ENCODE data around the gene SORBS2. TPM values are rescaled to one million over a fixed set of nuclear protein-coding genes. Genes with fewer than 3 reads are reported as not detected.
"Not testable (repeated sequence)": the region's sequence is repeated elsewhere in the genome, so short reads cannot be mapped to it uniquely, and the experiment has no call there.

Gene SORBS2
- total RNA-seq, 1 donor from 2014 or later, result not detected

- Mint-ChIP-seq H3K27ac (no peak overlapping the region), H3K4me3 (no peak overlapping the region), H3K27me3 (peaks cover 2% of the 10 kb centered on the region), H3K9me3 (no peaks in the 10 kb centered on the region), H3K4me1 (no peaks in the 10 kb centered on the region), H3K36me3 (ENCODE audit: low read depth) (no peaks in the 10 kb centered on the region)
- intact Hi-C loops (cut with micrococcal nuclease), result no loop called here
- DNase-seq, result no peak
Measured at GRCh38 chr4:185570727-185571126, 241.3 kb downstream of the SORBS2 start.

- DNase-seq, result no peak
- H3K4me1 Mint-ChIP-seq, result no peaks in the 10 kb centered on the region
- no peak overlapping the region for H3K4me3 Mint-ChIP-seq
- no peak overlapping the region for H3K27ac Mint-ChIP-seq
- H3K9me3 Mint-ChIP-seq, result no peaks in the 10 kb centered on the region
- intact Hi-C loops (cut with micrococcal nuclease), result no loop called here
- no peaks in the 10 kb centered on the region for H3K27me3 Mint-ChIP-seq
- H3K36me3 Mint-ChIP-seq (ENCODE audit: low read depth), result no peaks in the 10 kb centered on the region
Measured at GRCh38 chr4:185567381-185568376, 244.3 kb downstream of the SORBS2 start.

GRCh38 chr4:185566972-185567371, 245.0 kb downstream of the SORBS2 start:
- no peak for DNase-seq
- intact Hi-C loops (cut with micrococcal nuclease), result no loop called here
- H3K9me3 Mint-ChIP-seq, result no peaks in the 10 kb centered on the region
- no peak overlapping the region for H3K27ac Mint-ChIP-seq
- no peak overlapping the region for H3K4me3 Mint-ChIP-seq
- H3K4me1 Mint-ChIP-seq, result no peaks in the 10 kb centered on the region
- H3K27me3 Mint-ChIP-seq, result no peaks in the 10 kb centered on the region
- no peaks in the 10 kb centered on the region for H3K36me3 Mint-ChIP-seq (ENCODE audit: low read depth)

- no peak for DNase-seq
- Mint-ChIP-seq H3K27me3 (no peaks in the 10 kb centered on the region), H3K4me3 (no peak overlapping the region), H3K4me1 (no peaks in the 10 kb centered on the region), H3K36me3 (ENCODE audit: low read depth) (no peaks in the 10 kb centered on the region), H3K9me3 (no peaks in the 10 kb centered on the region), H3K27ac (no peak overlapping the region)
- intact Hi-C loops (cut with micrococcal nuclease), result no loop called here
Measured at GRCh38 chr4:185566425-185566824, 245.6 kb downstream of the SORBS2 start.

DNA sequence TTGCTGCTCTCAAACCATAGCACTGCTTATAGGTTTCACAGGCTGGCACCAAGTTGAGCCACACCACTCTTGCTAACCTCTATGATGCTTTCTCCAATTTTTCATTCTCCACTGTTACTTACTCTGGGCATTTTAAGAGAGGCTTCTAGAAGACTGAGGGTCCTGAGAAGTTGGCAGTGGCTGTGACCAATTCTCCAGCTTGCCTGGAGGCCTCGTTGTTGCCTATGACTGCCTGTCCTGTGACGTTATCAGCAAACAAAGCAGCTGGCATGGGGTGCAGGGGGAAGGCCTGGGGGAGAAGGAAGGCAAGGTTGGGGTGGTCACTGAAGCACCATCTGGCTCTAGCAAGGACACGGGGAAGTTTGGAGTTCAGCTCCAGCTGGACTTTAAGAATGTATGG, 246.3 kb downstream of the SORBS2 start:
- H3K4me1 Mint-ChIP-seq, result no peaks in the 10 kb centered on the region
- intact Hi-C loops (cut with micrococcal nuclease), result no loop called here
- no peak overlapping the region for H3K27ac Mint-ChIP-seq
- H3K9me3 Mint-ChIP-seq, result no peaks in the 10 kb centered on the region
- H3K36me3 Mint-ChIP-seq (ENCODE audit: low read depth), result no peaks in the 10 kb centered on the region
- no peaks in the 10 kb centered on the region for H3K27me3 Mint-ChIP-seq
- DNase-seq, result no peak
- no peak overlapping the region for H3K4me3 Mint-ChIP-seq

DNA sequence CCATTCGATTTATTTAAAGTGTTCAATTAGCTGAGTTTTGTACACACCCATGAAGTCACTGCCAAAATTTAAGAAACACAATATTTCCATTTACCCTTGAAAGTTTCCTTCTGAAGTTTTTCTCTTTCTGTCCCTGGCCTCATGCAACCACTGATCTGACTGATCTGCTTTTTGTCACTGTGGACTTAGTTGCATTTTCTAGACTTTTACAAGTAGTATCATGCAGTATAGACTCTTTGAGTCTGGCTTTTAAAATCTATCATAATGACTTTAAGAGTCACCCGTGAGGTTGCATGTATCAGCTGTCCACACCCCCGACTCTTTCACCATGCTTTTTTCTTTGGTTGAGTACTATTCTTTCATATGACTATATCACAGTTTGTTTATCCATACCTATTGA, 247.6 kb downstream of the SORBS2 start:
- Mint-ChIP-seq H3K27me3 (no peaks in the 10 kb centered on the region), H3K4me1 (no peaks in the 10 kb centered on the region), H3K27ac (no peak overlapping the region), H3K9me3 (no peaks in the 10 kb centered on the region), H3K4me3 (no peak overlapping the region), H3K36me3 (ENCODE audit: low read depth) (no peaks in the 10 kb centered on the region)
- intact Hi-C loops (cut with micrococcal nuclease), result no loop called here
- DNase-seq, result no peak

GRCh38 chr4:185562531-185562930, 249.5 kb downstream of the SORBS2 start:
- H3K27ac Mint-ChIP-seq, result no peak overlapping the region
- no peaks in the 10 kb centered on the region for H3K36me3 Mint-ChIP-seq (ENCODE audit: low read depth)
- intact Hi-C loops (cut with micrococcal nuclease), result no loop called here
- no peak overlapping the region for H3K4me3 Mint-ChIP-seq
- H3K4me1 Mint-ChIP-seq, result no peaks in the 10 kb centered on the region
- H3K9me3 Mint-ChIP-seq, result peaks cover 3% of the 10 kb centered on the region
- H3K27me3 Mint-ChIP-seq, result peaks cover 14% of the 10 kb centered on the region
- no peak for DNase-seq

DNA sequence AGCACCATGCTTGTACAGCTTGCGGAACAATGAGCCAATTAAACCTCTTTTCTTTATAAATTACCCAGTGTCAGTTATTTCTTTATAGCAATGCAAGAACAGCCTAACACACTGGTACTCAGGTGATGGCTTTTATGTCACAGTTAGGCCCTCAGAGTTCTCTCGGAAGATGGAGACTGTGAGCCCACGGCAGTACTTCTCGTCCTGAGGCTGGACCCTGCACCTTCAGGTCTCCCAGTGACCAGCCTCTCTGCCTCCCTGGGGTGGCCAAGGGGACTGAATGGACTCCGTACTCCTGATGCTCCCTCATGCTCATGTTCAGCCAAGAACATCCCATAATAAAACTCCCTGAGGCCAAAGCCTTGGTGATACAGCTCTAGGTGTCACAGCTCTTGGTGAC, 251.7 kb downstream of the SORBS2 start:
- H3K9me3 Mint-ChIP-seq, result peaks cover 4% of the 10 kb centered on the region
- no peak for DNase-seq
- H3K4me1 Mint-ChIP-seq, result no peaks in the 10 kb centered on the region
- H3K27me3 Mint-ChIP-seq, result peaks cover 18% of the 10 kb centered on the region
- no peaks in the 10 kb centered on the region for H3K36me3 Mint-ChIP-seq (ENCODE audit: low read depth)
- H3K27ac Mint-ChIP-seq, result no peak overlapping the region
- intact Hi-C loops (cut with micrococcal nuclease), result no loop called here
- H3K4me3 Mint-ChIP-seq, result no peak overlapping the region

DNA sequence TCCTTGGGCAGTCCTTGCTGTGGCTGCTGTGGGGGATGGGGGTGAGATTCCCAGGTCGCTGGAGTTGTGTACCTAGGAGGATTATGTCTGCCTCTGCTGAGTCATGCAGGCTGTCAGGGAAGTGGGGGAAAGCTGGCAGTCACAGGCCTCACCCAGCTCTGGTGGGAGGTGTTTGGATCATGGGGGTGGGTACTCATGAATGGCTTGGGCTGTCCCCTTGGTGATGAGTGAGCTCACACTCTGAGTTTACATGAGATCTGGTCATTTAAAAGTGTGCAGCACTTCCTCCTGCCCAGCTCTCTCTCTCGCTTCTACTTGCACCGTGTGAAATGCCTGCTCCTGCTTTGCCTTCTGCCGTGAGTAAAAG, 252.1 kb downstream of the SORBS2 start:
- intact Hi-C loops (cut with micrococcal nuclease), result no loop called here
- H3K9me3 Mint-ChIP-seq, result peaks cover 4% of the 10 kb centered on the region
- no peak overlapping the region for H3K4me3 Mint-ChIP-seq
- H3K27ac Mint-ChIP-seq, result no peak overlapping the region
- no peak for DNase-seq
- no peaks in the 10 kb centered on the region for H3K36me3 Mint-ChIP-seq (ENCODE audit: low read depth)
- H3K4me1 Mint-ChIP-seq, result no peaks in the 10 kb centered on the region
- H3K27me3 Mint-ChIP-seq, result peaks cover 18% of the 10 kb centered on the region

- H3K9me3 Mint-ChIP-seq; intact Hi-C loops (cut with micrococcal nuclease); DNase-seq; H3K4me1 Mint-ChIP-seq; H3K4me3 Mint-ChIP-seq; H3K27ac Mint-ChIP-seq; H3K36me3 Mint-ChIP-seq (ENCODE audit: low read depth): not testable (repeated sequence)
- H3K27me3 Mint-ChIP-seq, result peaks cover 18% of the 10 kb centered on the region
Measured at GRCh38 chr4:185559251-185559914, 252.6 kb downstream of the SORBS2 start.

GRCh38 chr4:185554365-185555126, 257.4 kb downstream of the SORBS2 start:
- no peak for DNase-seq
- Mint-ChIP-seq H3K9me3 (peaks cover 4% of the 10 kb centered on the region), H3K27ac (no peak overlapping the region), H3K4me1 (no peaks in the 10 kb centered on the region), H3K36me3 (ENCODE audit: low read depth) (no peaks in the 10 kb centered on the region), H3K4me3 (no peak overlapping the region), H3K27me3 (peaks cover 28% of the 10 kb centered on the region)
- intact Hi-C loops (cut with micrococcal nuclease), result no loop called here

DNA sequence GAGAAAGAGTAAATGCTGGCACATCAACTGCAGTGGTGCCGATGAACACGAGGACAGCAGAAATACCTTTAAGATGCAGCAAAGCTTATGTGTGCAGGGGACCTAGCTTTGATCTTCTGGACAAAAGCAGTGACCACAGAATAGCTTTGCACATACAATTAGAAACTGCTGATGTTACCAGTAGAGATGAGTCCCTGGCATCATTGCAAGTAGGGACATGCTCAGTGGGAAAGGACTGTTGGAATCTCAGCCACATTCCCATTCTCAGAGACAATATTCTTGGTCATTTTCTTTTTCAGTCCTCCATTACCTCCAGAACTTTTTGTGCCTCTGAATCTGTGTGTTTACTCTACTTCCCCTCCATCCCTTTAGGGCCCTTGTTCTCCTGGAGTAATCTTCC, 259.7 kb downstream of the SORBS2 start:
- Mint-ChIP-seq H3K4me1 (no peaks in the 10 kb centered on the region), H3K36me3 (ENCODE audit: low read depth) (no peaks in the 10 kb centered on the region), H3K27me3 (peaks cover 23% of the 10 kb centered on the region), H3K9me3 (no peaks in the 10 kb centered on the region), H3K27ac (no peak overlapping the region), H3K4me3 (no peak overlapping the region)
- intact Hi-C loops (cut with micrococcal nuclease), result no loop called here
- no peak for DNase-seq

- no peaks in the 10 kb centered on the region for H3K4me1 Mint-ChIP-seq
- H3K9me3 Mint-ChIP-seq, result no peaks in the 10 kb centered on the region
- H3K27me3 Mint-ChIP-seq, result peaks cover 22% of the 10 kb centered on the region
- H3K27ac Mint-ChIP-seq, result no peak overlapping the region
- H3K4me3 Mint-ChIP-seq, result no peak overlapping the region
- DNase-seq, result no peak
- intact Hi-C loops (cut with micrococcal nuclease), result no loop called here
- H3K36me3 Mint-ChIP-seq (ENCODE audit: low read depth), result no peaks in the 10 kb centered on the region
Measured at GRCh38 chr4:185550933-185551332, 261.1 kb downstream of the SORBS2 start.

- Mint-ChIP-seq H3K4me1 (no peaks in the 10 kb centered on the region), H3K9me3 (no peaks in the 10 kb centered on the region), H3K27me3 (peaks cover 22% of the 10 kb centered on the region), H3K36me3 (ENCODE audit: low read depth) (no peaks in the 10 kb centered on the region), H3K4me3 (no peak overlapping the region), H3K27ac (no peak overlapping the region)
- no peak for DNase-seq
- intact Hi-C loops (cut with micrococcal nuclease), result no loop called here
Measured at GRCh38 chr4:185549095-185549639, 262.8 kb downstream of the SORBS2 start.
